MM.1S (cell line): Measurements from ENCODE around the gene RFTN1.

ENCODE experiments used
- CTCF ChIP-seq: fragments of 300-600 bp; sonication (generic); IDR thresholded peaks from 2 replicates; pipeline ENCODE4 v1.5.1; 2016; ENCODE audit warnings: antibody characterized with exemption, low read length, mixed read lengths
- EZH2 ChIP-seq: fragments of 300-600 bp; sonication (generic); optimal IDR thresholded peaks from 2 replicates; pipeline ENCODE3; 2017; ENCODE audit warnings: low read depth, mild to moderate bottlenecking, antibody characterized with exemption, low read length, mixed read lengths

GRCh38 chr3:16485395-16485992 lies 28.0 kb downstream of the RFTN1 start:
- no peak for TF ChIP-seq CTCF
- no peak for TF ChIP-seq EZH2
